ENCODE measurements around the gene TRIM71.

DNA sequence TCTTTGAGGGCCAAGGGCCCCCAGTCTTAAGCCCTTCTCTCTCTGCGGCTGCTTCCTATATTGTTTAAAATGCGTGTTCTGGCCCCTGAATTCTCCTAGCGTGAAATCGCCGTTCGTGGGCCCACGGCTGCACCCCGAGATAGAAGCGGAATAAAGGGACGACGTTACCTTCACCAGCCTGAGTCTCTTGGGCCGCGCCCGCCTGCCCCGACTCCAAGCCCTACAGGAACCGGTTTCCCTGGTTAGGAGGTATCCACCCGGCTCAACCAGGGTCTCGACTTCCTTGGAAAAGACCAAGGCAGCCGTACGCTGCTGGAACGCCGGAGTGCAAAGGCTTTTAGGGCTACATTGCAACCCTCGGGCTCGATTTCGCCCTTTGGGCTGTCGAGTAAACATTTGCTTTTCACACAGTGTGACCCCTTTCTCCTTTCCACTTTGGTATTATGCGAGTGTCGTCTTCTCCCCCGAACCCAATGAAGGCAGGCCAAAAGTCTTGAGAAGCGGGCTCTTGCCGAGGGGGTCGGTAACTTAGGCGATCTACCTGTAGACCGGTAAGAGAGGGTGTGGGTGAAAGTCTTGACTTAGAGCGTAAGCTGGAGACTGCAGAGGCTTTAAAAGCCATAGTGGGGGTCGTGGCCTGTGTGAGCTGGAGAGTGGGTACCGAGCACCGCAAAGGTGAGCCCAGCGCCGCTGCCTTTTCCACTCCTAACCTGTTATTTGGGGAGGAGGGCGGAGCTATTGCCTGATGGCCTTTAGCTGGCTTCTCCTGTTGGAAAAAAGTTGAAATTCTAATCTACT is 2.0 kb downstream of the TRIM71 start:
- TF ChIP-seq, protein P1, sequence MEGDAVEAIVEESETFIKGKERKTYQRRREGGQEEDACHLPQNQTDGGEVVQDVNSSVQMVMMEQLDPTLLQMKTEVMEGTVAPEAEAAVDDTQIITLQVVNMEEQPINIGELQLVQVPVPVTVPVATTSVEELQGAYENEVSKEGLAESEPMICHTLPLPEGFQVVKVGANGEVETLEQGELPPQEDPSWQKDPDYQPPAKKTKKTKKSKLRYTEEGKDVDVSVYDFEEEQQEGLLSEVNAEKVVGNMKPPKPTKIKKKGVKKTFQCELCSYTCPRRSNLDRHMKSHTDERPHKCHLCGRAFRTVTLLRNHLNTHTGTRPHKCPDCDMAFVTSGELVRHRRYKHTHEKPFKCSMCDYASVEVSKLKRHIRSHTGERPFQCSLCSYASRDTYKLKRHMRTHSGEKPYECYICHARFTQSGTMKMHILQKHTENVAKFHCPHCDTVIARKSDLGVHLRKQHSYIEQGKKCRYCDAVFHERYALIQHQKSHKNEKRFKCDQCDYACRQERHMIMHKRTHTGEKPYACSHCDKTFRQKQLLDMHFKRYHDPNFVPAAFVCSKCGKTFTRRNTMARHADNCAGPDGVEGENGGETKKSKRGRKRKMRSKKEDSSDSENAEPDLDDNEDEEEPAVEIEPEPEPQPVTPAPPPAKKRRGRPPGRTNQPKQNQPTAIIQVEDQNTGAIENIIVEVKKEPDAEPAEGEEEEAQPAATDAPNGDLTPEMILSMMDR (IDR thresholded peaks at IDR 0.05; ENCODE audit: low read length) = no peak
- no peak for TF ChIP-seq EZH2 (IDR thresholded peaks at IDR 0.05; ENCODE audit: borderline replicate concordance, low read length)
